Uterus (tissue), 2 donors: ENCODE results near the gene KIF1B.

Experiments used
- CTCF ChIP-seq, 4 experiments: fragments of 200-600 bp in 2 of 4; fragments of 450-650 bp in 2 of 4; sonication (generic) in 2 of 4; IDR thresholded peaks; one replicate each; pipeline ENCODE4 v1.5.1; 2016 to 2019; ENCODE audit warnings: antibody characterized with exemption in 4 of 4, mild to moderate bottlenecking in 2 of 4, moderate library complexity in 1 of 4
- POLR2A ChIP-seq, 2 donors: fragments of 450-650 bp; IDR thresholded peaks; one replicate each; pipeline ENCODE4 v1.6.1; 2016; ENCODE audit warnings: antibody characterized with exemption in 2 of 2, mild to moderate bottlenecking in 1 of 2, moderate library complexity in 1 of 2

GRCh38 chr1:10160907-10161490 lies 49.4 kb upstream of the KIF1B start:
- TF ChIP-seq CTCF (IDR thresholded peaks at IDR 0.05) (no peak), POLR2A (IDR thresholded peaks at IDR 0.05) (no peak)
